GM13977 (cell line): Measurements from ENCODE around the gene DNASE1L1.
A peak's percentile ranks its signal among the peaks of the same experiment; 100 is the strongest.

Source experiments
- DNase-seq: peaks from one replicate; pipeline ENCODE4 v3.0.0; 2012; ENCODE audit warnings: low spot score
- in situ Hi-C: fragments of 300-500 bp; cut with MboI; formaldehyde crosslinking; loops from one replicate; pipeline ENCODE4 v1.12.0; 2022; ENCODE audit warnings: low sequenced_read_pairs, low pct_unique_long_range_greater_than_20kb, mixed read lengths, inconsistent platforms; ENCODE audit not compliant: unreplicated experiment
- TF ChIP-seq, protein P1 (sequence below): IDR thresholded peaks from 2 replicates; pipeline ENCODE4 v1.5.1; 2012; ENCODE audit warnings: mild to moderate bottlenecking, control low read depth; ENCODE audit not compliant: insufficient read depth; ENCODE audit errors: extremely low read depth, missing control alignments

The DNASE1L1 gene

DNA sequence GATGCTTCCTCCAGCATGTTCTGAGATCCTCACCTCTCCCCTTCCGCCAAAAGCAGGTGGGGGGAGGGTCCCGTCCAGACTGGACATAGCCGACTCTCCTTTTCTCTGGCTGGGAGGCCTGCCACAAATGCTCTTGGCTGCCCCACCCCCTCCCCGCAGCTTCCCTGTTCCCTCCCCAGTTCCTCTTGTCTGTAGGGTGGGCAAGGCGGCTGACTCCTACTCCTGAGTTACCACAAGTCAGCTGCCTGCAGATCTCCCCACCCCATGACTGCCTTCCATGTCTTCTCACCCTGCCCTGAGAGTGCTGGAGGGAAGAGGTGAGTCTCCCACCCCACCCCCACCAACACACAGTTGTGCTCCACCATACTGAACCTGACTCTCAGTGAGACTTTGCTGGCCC, 22.3 kb upstream of the DNASE1L1 start:
- in situ Hi-C loops: no loop called here
- TF ChIP-seq, protein P1, sequence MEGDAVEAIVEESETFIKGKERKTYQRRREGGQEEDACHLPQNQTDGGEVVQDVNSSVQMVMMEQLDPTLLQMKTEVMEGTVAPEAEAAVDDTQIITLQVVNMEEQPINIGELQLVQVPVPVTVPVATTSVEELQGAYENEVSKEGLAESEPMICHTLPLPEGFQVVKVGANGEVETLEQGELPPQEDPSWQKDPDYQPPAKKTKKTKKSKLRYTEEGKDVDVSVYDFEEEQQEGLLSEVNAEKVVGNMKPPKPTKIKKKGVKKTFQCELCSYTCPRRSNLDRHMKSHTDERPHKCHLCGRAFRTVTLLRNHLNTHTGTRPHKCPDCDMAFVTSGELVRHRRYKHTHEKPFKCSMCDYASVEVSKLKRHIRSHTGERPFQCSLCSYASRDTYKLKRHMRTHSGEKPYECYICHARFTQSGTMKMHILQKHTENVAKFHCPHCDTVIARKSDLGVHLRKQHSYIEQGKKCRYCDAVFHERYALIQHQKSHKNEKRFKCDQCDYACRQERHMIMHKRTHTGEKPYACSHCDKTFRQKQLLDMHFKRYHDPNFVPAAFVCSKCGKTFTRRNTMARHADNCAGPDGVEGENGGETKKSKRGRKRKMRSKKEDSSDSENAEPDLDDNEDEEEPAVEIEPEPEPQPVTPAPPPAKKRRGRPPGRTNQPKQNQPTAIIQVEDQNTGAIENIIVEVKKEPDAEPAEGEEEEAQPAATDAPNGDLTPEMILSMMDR: no peak
- DNase-seq: no peak

DNA sequence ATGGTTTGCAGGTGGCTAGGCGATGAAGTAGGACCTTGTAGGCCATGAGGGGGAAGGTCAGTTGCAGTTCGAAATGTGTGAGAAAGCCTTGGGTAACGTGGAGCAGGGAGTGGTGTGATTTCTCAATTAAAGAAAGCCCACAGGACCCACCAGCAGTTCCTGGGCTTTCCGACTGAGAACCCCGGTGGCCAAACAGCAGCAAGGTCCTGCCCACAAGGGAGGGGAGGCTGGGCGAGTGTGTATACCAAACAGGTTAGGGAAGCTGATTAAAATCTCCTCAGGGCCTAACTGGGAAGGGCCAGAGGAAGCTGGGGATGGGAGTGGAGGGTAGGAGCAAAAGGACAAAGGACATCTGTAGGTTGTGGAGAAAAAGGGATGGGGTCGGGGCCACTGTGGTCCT, 21.9 kb upstream of the DNASE1L1 start:
- no peak for DNase-seq
- TF ChIP-seq, protein P1: no peak
- in situ Hi-C loops: no loop called here

DNA sequence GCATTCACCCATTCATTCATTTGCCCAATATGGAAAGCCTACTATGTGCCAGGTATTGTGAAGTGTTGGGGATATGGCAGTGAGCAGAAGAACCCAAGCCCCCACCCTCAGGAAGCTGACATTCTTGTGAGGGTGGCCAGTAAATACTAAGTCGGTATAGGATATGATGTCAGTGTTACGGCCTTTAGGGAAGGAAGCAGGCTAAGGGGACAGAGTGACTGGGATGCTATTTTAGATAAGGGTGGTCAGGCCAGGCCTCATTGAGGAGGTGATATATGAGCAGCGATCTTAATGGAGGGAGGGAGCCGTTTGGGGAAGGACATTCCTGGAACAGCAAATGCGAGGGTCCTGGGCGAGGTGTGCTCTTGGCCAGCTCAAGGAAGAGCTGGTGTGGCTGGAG, 21.4 kb upstream of the DNASE1L1 start:
- DNase-seq: no peak
- in situ Hi-C loops: no loop called here
- TF ChIP-seq, protein P1: no peak

DNA sequence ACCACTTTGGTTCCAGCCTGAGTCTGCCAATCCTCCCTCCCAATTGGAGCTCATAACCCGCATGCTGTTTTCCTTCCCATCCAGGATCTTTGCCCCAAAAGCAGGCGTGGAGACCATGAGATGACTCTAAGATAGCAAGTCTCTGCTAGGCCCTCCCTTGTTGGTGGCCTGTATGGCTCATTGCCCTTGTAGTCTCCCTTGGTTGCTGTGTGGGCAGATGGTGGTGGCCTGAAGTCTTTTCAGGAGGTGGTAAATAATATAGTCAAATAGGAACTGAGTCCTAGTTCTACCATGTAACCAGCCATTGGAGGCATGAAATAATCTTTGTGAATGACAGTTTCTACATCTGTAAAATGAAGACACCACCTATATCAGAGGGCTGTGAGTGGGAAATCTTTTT, 20.7 kb upstream of the DNASE1L1 start:
- in situ Hi-C loops: no loop called here
- DNase-seq: no peak
- TF ChIP-seq, protein P1: no peak

DNA sequence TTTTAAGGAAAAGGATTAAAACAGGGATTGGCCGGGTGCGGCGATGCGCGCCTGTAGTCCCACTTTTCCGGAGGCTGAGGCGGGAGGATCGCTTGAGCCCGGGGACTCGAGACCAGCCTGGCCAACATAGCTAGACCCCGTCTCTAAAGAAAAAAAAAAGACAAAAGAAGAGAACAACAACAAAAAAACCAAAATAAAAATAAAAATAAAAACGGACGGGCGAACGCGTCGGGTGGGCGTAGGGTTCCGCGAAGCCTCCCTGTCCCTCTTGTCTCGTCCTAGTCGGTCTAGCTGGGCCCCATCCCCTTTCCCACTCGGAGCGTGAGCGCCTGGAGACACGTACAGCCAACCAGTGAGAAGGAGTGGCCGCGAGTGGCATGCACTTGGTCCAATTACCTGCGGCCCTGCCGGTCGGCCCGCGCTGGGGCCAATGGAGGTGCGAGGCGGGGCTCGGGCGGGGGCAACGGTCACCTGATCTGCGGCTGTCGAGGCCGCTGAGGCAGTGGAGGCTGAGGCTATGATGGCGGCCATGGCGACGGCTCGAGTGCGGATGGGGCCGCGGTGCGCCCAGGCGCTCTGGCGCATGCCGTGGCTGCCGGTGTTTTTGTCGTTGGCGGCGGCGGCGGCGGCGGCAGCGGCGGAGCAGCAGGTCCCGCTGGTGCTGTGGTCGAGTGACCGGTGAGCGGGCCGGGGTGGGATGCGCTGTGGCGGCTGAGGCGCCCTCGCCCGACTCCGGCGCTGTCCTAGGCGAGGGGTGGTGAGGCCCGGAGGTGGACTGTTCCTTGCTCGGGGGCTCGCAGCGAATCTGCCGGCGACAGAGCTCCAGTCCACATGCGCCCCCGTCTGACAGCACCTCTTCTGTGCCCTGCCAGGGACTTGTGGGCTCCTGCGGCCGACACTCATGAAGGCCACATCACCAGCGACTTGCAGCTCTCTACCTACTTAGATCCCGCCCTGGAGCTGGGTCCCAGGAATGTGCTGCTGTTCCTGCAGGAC, 19.4 kb upstream of the DNASE1L1 start, which contains the start of gene ATP6AP1:
Gene ATP6AP1, plus strand, starts transcription at position 502 of the 996 bp plus-strand sequence. Its CDS starts 16 bp downstream, at position 518.
- TF ChIP-seq, protein P1: peak; percentile 28
- in situ Hi-C loops: no loop called here

DNA sequence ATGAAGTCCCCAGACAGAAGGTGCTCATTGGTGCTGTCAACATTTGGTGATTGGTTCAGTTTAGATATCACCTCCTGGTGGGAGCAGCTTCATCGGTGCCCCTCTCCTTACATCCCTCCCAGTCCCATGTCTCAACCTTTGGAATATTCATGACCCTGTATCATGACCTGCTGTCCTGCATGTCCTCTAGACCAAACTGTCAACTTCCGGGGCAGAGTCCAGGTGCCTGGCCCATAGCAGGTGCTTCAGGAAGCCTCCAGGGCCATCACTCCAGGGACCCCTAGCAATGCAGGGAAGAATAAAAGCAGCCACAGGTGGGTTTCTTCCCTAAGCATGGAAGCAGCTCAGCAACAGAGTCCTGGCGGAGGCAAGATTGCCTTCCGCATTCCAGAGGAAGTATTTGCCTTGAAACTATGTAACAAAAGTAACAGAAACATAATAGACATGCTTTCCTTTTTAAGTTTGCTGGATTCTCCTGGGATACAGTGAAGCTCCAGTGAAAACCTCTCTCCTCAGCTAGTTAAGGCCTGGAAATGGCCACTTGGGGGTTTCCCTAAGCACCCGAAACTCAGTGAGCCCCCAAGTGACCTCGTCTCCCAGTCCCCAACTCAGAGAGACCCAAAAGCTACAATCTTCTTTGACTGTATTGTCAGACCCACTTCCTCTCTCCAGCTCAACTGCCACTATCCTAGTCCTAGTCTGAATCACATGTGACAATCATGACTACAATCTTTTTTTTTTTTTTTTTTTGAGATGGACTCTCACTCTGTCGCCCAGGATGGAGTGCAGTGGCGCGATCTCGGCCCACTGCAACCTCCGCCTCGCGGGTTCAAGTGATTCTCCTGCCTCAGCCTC, 18.1 kb upstream of the DNASE1L1 start:
- no peak for DNase-seq
- TF ChIP-seq, protein P1: no peak
- in situ Hi-C loops: no loop called here

More for the DNA sequence above, 19.4 kb upstream of the DNASE1L1 start, which contains the start of gene ATP6AP1:
- DNase-seq: peak; percentile 90
